ENCODE results near the gene LINC01488.
A peak's percentile ranks its signal among the peaks of the same experiment; 100 is the strongest.

Gene LINC01488

DNA sequence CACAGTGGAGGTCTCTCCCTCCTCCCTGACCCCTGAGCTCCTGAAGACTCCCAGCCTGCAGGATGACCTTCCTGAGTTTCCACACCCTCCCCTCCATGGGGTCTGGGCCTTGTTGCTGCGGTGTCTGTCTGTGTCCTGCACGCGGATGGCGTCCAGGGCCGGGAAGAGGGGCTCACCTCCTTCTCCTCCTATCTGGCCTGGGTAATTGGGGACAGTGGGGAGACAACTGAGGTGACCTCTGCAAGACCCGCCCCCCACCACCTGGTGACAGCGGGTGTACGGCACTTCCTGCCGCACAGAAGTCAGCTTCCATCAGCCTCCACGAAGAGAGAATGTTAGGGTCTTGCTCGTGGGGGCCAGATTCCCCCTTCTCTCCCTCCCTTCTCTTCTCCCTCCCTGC lies 31.7 kb downstream of the LINC01488 start:
- no peak for DNase-seq

DNA sequence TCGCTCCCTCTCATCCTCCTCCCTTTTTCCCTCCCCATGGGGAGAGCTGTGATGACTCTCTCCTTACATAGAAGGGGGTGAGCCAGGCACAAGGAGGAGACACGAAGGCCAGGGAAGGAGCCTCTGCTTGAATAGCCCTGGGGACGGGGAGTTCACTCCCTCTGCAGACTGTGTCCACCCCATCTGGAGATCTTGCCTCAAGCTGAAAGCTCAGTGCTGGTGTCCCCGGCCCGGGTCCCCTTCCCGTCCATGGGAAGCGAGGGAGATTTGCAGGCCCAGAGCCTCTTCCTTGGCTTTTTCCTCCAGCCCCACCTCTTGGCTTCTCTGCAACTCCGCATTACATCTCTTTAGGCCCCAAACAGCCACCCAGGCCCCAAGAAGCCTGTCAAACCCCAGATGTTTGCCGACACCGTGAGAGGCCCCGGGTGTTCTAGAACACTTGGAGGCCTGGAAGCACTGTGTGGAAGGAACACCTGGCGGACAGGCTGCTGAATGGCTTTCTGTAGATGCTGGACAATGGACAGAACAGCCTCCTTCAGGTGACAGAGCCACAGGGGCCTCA lies 32.3 kb downstream of the LINC01488 start:
- no peak for DNase-seq

DNA sequence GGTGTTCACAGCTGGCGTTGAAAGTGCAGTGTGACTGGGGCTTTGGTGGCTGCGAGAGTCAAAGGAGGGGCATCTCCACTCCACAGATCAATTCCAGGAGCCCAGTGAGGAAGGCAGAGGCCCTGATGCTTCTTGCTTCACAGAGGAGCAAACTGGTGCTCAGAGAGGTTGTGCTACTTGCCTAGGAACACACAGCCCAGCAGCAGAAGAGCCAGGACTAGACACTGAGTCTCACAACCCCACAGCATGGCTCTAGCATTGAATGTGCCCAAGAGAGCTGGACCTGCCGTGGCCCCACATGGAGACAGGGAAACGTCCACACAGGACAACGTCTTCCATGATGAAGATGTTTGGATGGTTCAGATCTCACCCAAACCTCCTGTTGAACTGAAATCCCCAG lies 33.3 kb downstream of the LINC01488 start:
- DNase-seq: no peak

DNA sequence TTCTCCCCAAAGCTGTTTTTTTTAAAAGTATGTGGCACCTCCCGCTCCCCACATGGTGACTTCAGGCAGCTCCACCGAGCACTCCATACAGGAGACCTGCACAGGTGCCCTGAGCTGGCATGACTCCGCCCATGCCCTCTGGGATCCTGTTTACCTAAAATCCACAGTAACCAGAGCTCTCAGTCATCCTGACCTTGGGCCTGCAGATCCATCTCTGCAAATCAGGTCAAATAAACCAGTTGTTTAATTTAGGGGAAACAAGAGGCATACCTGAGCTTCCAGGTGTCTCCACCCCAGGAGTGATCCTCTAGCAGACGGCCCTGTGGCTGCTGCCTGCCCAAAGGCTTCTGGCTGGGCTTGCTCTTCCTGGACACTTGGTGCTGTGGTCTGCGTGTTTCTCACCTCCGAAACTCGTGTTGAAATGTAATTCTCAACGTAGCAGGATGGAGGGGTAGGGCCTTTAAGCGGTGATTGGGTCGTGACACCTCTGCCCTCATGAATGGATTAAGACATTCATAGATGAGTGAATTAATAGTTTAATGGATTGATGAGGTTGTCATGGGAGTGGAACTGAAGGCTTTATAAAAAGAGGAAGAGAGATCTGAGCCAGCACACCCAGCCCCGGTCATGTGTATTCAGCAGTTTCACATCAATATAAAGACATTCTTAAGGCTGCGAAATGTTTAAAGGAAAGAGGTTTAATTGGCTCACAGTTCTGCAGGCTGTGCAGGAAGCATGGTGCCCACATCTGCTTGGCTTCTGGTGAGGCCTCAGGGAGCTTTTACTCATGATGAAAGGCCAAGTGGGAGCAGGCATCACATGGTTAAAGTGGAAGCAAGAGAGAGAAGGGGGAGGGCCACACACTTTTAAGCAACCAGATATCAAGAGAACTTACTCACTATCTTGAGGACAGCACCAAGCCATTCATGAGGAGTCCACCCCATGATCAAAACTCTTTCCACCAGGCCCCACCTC lies 34.1 kb downstream of the LINC01488 start:
- no peak for DNase-seq

DNA sequence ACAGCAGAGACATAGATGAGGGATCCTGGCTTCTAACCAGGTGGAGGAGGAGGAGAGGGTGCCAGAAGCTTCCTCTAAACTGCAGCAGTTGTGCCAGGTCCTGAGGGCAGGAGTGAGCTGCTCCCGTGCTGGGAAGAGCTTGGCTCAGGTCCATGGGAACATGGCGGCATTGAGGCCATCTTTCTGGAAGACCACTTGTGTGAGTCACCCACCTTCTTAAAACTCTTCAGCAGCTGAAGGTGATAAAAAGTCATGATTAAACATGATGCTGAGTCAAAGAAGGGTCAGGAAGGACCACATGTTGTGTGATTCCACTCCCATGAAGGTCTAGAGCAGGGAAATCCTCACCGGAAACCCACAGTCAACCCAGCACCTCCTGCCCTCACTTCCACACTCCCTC lies 35.1 kb downstream of the LINC01488 start:
- DNase-seq: no peak

DNA sequence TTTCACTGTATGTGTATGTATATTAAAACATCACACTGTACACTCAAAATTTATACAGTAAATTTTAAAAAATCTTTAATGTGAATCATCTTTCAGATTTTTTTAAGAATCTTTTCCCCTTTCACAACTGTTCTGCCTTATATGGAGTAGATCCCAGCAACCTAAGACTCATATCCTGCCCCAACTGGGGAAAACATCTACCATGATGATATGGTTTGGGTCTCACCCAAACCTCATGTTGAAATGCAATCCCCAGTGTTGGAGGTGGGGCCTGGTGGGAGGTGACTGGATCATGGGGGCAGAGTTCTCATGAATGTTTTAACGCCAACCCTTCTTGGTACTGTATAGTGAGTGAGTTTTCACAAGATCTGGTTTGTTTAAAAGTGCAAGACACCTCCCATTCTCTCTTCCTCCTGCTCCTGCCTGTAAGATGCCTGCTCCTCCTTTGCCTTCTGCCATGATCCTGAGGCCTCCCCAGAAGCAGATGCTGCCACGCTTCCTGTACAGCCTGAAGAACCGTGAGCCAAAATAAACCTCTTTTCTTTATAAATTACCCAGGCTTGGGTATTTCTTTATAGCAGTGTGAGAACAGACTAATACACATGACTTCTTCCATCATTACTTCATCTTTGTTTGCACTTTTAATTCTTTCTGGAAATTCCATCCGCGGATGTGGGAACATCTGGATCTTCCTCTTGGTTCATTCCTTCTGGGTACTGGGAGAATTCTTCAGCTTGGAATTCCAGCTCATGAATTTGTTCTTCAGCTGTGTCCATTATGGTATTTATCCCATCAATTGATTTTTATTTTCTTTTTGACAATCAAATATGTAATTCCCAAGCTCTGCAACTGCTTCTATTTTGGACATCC lies 36.9 kb downstream of the LINC01488 start:
- peak; percentile 40 for DNase-seq

DNA sequence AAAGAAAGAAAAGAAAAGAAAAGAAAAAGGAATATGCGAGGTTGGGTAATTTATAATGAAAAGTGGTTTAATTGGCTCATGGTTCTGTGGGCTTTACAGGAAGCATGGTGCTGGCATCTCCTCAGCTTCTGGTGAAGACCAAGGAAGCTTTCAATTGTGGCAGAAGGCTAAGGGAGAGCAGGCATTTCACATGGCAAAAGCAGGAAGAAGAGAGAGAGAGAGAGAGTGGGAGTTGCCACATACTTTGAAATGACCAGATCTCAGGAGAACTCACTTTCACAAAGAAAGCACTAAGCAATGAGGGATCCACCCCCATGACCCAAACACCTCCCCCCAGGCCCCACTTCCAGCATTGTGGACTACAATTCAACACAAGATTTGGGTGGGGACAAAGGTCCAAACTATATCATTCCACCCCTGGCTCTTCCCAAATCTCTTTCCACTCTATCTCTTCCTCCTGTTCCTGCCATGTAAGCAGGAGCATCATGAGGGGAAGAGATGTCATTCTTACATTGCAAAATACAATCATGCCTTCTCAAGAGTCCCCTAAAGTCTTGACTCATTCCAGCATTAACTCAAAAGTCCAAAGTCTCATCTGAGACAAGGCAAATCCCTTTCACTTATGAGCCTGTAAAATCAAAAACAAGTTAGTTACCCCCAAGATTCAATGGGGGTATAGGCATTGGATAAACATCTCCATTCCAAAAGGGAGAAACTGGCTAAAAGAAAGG lies 38.9 kb downstream of the LINC01488 start:
- DNase-seq: no peak

DNA sequence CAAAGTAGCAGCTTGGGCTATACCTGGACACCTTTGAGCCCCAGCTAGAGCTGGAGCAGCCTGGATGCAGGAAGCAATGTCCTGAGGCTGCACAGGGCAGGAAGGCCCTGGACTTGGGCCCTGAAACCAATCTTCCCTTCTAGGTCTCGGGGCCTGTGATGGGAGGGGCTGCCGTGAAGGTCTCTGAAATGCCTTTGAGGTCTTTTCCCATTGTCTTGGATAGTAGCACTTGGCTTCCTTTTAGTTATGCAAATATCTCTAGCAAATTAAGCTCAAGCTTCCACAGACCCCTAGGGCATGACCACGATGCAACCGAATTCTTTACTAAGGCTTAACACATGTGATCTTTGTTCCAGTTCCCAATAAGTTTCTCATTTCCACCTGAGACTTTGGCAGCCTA lies 40.0 kb downstream of the LINC01488 start:
- no peak for DNase-seq

DNA sequence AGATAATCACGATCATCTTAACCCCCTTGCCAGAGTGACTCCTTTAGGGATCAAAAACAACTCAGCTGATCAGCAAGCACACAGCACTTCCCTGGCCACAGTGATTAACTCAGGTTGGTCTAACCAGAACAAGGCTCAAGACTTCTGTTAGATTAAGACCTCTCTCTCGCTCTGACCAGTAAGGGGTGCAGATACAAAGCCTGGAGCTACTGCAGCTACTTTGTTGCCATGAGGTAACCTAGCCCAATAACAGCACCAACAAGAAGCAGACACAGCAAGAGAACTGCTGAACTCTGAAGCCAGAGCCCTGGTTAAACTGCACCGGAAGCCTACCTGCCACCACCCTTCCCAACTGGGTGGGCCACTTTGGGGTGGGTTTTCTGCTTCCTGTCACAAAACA lies 42.0 kb downstream of the LINC01488 start:
- no peak for DNase-seq

DNA sequence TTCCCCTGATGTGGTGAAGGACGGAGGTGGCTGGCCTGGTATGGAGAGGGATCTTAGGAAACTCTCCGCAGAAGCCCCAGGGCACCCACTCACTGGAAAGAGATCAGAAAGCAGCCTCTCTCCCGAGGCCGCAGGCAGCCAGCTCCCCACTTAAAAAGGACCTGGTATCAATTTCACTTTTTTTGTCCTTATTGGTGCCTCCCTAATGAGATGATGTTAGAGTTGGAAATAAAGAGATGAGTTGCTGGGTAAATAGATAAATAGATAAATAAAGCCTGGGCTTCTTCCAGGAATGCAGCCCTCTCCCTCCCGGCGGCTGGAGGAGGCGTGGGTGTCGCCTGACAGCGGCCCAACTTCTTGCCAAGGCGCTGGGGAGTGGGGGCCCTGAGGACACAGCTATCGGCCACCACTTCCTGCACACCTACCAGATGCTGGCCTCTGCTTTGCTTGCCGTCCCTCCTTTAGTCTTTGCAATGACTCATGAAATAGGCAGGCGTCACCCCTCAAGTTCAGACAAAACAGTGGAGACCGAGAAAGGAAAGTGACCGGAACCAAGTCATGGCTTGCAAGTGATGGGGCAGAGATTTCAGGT lies 42.9 kb downstream of the LINC01488 start:
- DNase-seq: no peak

DNA sequence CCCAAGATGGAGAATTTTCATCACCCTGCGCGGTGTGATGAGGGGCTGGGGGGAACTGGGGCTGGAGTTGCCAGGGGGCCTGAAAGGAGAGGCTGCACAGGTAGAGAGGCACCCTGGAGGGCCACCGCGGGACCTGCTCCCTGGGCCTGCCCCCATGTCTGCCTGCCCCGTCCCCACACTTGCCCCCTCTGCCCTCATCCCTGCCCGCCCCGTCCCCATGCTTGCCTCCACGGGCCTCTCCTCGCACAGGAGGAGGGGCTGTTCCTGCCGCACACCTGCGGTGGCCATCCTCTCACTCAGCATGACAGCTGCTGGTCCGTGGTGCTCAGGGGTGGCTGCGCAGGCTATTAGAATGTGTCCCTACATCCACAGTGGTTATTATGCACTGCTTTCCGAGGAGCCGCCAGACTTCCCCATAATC lies 43.5 kb downstream of the LINC01488 start:
- no peak for DNase-seq

DNA sequence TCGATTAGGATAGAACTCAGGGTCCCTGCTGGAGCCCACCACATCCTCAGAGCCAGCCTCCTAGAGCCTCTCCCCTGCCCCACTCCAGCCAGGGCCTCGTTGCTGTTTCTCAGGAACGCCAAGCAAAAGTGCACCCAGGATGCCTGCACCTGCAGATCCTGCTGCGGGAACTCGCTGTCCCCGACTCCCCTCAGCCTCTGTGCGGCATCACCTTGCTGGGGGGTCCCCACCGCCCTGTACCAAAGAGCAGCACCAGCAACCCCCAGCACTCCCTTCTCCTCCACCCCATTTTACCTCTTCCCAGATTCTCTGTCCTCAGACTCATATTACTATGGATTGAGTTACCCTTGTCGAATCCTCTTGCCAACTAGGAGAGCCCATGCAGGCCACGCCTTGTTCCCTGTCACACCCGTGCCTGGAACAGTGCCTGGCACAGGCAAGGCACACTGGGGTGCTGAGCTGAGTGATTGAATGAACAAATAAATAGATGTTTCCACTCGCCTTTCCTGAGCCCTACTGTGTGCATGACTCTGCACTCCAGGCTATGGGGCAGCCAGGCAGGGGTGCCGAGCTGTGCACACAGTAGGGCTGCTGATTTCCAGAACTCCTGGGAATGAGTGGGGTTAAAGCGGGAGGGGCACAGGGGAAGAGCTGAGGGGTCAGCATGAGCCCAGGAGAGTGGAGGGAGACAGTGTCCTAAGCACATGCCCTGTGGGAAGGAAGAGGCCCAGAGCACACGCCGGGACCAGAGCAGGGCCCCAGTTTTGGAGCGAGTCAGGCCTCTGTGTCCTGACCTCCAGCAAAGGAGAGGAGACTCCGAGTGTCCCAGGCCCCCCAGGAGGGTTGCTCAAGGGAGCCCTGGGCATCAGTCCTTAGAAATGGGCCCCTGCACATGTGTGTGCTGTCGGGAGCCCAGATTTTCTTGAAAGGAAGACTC lies 44.3 kb downstream of the LINC01488 start:
- no peak for DNase-seq

DNA sequence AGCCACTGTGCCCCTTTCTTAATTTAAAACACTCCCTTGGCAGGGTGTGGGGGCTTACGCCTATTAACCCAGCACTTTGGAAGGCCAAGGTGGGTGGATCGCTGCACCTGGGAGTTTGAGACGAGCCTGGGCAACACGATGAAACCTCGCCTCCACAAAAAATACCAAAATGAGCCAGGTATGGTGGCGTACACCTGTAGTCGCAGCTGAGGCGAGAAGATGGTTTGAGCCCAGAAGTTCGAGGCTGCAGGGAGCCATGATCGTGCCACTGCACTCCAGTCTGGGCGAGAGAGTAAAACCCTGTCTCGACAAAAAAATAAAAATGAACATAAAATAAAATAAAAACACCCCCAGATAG lies 45.0 kb downstream of the LINC01488 start:
- DNase-seq: no peak

DNA sequence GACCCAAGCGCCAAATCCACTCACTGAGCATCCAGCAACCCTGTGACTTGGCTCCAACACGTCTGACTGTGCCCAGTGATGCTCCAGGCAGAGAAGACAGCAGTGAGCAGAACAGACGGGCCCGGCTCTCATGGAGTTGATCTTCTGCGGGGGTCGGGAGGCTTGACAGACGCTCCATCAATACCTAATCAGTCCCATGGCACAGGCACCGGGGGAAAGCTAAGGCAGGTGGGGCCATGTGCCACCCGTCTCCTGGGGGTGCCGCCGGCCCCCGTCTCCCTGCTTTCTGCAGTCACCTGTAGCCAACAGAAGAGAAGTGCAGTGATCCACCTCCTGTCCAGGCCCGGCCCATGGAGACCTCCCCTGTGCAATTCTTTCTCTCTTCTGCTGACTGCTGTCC lies 47.5 kb downstream of the LINC01488 start:
- no peak for DNase-seq

DNA sequence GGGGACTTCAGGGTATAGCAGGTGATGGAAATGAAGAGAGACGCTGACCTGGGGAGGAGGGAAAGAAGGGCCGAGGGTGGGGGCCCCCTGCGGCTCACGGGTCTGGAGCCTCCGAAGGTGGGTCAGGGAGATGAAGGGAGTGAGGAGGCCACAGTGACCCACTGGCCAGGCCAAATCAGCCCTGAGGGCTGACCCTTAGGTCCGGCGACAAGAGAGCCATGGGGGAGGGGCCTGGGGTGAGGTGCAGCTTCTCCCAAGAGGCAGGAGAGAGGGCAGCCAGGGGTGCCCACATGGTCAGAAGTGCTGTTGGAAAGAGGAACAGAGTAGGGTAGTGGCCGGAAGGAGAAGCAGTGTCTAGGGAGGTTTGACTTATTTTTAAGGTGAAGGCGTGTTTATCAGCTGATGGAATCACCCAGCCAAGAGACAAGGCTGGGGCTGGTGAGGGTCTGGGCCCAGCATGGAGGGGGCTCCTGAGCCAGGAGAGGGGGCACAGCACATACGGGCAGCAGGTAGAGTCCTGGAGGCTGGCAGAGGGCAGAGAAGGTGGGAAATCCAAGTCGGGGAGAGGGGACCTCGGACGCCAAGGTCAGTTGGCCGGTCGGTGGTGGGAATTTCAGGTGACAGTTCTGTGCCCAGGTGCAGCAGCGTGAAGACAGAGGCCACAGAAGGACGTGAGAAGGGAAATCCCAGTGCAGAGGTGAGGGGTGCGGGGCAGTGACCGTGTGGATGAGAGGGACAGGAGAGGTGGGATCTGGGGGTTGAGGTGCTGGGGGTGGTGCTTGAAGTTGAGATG lies 49.0 kb downstream of the LINC01488 start:
- DNase-seq: no peak

DNA sequence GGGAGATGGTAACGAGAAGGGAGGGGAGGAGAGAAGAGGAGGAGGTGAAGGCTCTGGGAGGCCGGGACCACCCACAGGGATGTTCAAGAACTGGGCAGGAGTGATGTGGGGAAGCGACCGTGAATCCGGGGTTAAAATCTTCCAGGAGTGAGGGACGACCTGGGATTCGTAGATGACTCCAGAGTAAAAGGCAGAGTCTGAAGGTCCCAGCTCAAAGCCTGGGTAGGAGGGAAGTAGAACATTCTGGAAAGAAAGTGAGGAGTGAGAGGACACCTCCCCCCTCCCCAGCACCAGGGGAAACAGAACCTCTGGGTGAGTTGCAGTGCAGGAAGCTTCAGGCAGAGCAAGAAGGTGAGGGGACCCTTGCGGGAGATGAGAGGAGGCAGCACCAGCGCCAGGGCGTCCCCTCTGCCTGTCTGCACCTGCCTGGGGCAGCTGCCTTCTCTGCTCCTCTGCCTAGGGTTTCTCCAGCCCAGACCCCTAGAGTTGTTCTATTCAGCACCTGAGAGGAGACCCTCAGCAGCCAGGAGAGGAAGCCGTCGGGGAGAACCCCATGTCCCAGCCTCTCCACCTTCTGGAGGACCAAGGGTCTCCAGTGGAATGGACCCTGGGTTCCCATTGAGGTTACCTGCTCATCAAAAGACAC lies 49.7 kb downstream of the LINC01488 start:
- no peak for DNase-seq

DNA sequence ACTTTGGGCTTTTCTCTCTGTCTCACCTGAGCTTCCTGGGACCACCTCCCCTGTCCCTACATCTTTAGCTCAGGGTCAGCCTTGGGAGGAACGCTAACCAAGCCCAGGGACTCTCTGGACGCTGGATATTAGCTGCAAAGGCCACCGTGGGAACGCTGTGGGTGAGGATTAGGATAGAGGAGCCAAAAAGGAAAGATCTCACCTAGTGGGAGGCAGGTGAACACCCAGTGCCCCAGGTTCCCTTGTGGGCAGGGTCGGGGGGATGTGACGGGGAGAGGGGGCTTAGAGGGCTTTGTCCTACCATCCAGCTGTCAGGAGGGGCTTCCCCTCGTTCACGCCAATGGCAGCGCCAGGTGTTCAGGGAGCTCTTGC lies 50.2 kb downstream of the LINC01488 start:
- DNase-seq: no peak

DNA sequence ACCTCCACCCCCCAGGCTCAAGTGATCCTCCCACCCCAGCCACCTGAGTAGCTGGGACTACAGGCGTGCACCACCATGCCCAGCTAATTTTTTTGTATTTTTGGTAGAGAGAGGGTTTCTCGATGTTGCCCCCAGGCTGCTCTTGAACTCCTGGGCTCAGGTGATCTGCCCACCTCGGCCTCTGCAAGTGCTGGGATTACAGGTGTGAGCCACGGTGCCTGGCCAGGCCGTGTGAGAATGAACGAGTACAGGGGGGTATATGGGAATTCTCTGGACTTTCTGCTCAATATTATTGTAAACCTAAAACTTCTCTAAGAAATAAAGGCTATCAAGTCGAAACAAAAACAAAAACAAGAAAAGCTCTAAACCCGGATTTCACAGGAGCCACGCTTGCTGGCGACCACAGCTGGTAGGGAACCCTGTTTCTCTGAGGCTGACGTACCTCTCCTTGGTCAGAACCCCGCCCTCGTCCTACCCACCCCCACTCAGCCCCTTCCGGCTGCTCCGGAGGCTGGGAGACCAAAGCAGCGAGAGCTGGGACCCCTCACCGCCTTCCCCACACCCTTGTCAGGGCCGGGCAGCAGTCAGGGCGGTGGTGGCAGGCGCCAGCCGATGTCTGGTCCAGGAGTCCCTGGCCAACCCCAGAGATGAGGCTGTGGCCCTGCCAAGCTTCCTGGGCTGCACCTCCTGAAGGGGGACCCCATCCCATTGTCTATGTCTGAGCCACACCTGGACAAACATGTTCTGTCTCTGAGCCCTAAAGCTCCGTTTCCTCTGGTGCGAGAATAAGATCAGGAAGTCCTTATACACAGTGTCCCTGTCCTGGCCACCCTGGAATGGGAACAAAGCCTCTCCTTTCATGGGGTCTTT lies 52.1 kb downstream of the LINC01488 start:
- DNase-seq: no peak

DNA sequence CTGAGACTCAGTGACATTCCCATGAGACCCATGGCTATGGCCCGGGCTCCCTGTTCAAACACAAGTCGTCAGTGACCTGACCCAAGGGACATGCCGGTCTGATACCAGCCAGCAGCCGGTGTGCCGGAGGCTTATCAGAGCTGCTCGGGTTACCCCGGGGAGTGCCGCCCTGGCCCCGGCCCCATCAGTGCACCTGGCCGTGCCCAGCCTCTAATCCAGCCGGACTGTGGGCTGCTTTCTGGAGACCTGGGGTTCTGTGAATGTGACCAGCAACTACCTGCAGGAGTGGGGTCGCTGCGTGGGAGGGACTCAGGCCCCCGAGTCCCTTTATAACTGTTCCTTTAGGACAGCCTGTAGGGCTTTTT lies 52.7 kb downstream of the LINC01488 start:
- DNase-seq: no peak
